ENCODE results near the gene TPH2. TPM values are rescaled to one million over a fixed set of nuclear protein-coding genes. Genes with fewer than 3 reads are reported as not detected.

Gene TPH2
- polyA plus RNA-seq, 3 donors = not detected

DNA sequence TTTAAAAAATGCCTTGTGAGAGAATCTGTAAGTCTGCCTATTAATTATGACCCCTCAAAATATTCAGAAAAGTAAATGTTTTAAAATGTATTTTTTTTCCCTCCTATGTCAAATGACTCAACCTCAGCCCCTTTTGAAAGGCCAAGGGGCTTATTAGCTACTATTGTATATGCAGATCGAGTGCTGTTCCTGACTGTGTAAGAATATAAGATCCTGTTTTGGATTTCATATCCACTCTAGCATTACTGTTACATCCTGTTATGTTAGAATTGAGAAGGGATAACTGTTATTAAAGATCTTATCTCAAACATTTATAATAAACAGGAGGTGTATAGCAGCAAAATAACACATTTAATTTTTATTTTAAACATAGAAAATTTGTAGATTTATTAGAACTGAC, 46.6 kb upstream of the TPH2 start:
- Mint-ChIP-seq H3K4me3 (no peak overlapping the region), H3K4me1 (no peaks in the 10 kb centered on the region), H3K9me3 (peaks cover 0 to 2% (median 0%) of the 10 kb centered on the region in 7 donors), H3K27me3 (ENCODE audit: low read depth in 3 of 3) (no peaks in the 10 kb centered on the region), H3K27ac (no peak overlapping the region), H3K36me3 (peaks cover 49 to 59% of the 10 kb centered on the region in 2 donors)
- H3K4me3 ChIP-seq (replicated peaks in 1 of 3; ENCODE audit: low read depth in 2 of 3, low read length in 3 of 3) = no peak overlapping the region
- H3K4me1 ChIP-seq (ENCODE audit: control insufficient read depth in 1 of 2, insufficient read depth in 2 of 2, low read length in 2 of 2) = no peaks in the 10 kb centered on the region
- H3K27me3 ChIP-seq (ENCODE audit: control insufficient read depth in 2 of 2, insufficient read depth in 2 of 2, low read length in 2 of 2) = no peaks in the 10 kb centered on the region
- H3K9me3 ChIP-seq (replicated peaks in 1 of 2; ENCODE audit: control insufficient read depth in 1 of 2, insufficient read depth in 1 of 2, low read length in 2 of 2) = no peaks in the 10 kb centered on the region
- intact Hi-C loops (cut with micrococcal nuclease) = no loop called here
- no peaks in the 10 kb centered on the region for H3K79me2 ChIP-seq (ENCODE audit: insufficient read depth, low read length)
- no peak for TF ChIP-seq CTCF (IDR thresholded peaks at IDR 0.05)
- H4K20me1 ChIP-seq (ENCODE audit: insufficient read depth, low read length) = no peaks in the 10 kb centered on the region
- peaks cover 48 to 74% of the 10 kb centered on the region in 2 donors for H3K36me3 ChIP-seq (replicated peaks in 1 of 2; ENCODE audit: control insufficient read depth in 1 of 2, insufficient read depth in 2 of 2, low read length in 2 of 2)
- DNase-seq = no peak
- H3K9ac ChIP-seq (ENCODE audit: insufficient read depth, low read length, poor library complexity, severe bottlenecking) = no peak overlapping the region
- no peak overlapping the region for H3K27ac ChIP-seq (ENCODE audit: low read depth in 1 of 2, low read length in 2 of 2)
- WGBS (ENCODE audit: insufficient coverage) = no CpG with 5 or more reads among the region's 1 CpG
- no peak overlapping the region for H3K4me2 ChIP-seq (replicated peaks; ENCODE audit: extremely low read depth, low read length, poor library complexity, severe bottlenecking)
- H2AFZ ChIP-seq (ENCODE audit: insufficient read depth, low read depth, low read length, poor library complexity, severe bottlenecking) = no peak overlapping the region

DNA sequence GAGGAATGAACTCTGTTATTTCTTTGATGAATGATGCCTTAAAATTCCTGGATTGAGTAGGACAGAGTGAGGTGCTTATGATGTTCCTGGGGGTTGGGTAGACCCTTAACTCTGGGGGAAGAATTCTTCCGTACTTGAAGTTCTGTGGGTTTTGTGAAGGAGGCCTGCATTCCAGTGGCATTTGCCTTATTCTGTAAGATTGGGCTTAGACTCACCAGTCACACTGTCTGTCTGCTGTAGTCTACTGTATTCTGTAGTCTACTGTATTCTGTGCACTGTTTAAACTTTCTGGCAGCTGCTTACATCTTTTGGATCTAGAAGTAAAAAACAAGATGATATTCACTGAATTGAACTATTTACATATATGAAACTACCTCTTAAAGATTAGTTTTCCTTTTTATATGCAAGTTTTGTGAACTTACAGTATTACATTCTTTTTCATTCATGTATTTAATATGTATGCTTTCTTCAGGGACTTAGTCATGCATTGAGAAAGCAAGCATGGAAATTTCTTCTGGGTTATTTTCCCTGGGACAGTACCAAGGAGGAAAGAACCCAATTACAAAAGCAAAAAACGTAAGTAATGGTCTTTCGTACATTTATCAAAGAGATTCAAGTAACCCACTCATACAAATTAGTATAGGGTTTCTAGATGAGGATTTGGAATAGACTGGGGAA, 42.3 kb upstream of the TPH2 start:
- intact Hi-C loops (cut with micrococcal nuclease) = no loop called here
- Histone ChIP-seq H3K27me3 (ENCODE audit: control insufficient read depth in 2 of 2, insufficient read depth in 2 of 2, low read length in 2 of 2) (no peaks in the 10 kb centered on the region), H3K9me3 (replicated peaks in 1 of 2; ENCODE audit: control insufficient read depth in 1 of 2, insufficient read depth in 1 of 2, low read length in 2 of 2) (no peaks in the 10 kb centered on the region), H3K4me2 (replicated peaks; ENCODE audit: extremely low read depth, low read length, poor library complexity, severe bottlenecking) (no peak overlapping the region), H3K9ac (ENCODE audit: insufficient read depth, low read length, poor library complexity, severe bottlenecking) (no peak overlapping the region), H3K4me1 (ENCODE audit: control insufficient read depth in 1 of 2, insufficient read depth in 2 of 2, low read length in 2 of 2) (no peaks in the 10 kb centered on the region), H3K4me3 (replicated peaks in 1 of 3; ENCODE audit: low read depth in 2 of 3, low read length in 3 of 3) (no peak overlapping the region), H2AFZ (ENCODE audit: insufficient read depth, low read depth, low read length, poor library complexity, severe bottlenecking) (no peak overlapping the region), H3K79me2 (ENCODE audit: insufficient read depth, low read length) (no peaks in the 10 kb centered on the region), H4K20me1 (ENCODE audit: insufficient read depth, low read length) (no peaks in the 10 kb centered on the region), H3K27ac (ENCODE audit: low read depth in 1 of 2, low read length in 2 of 2) (no peak overlapping the region), H3K36me3 (replicated peaks in 1 of 2; ENCODE audit: control insufficient read depth in 1 of 2, insufficient read depth in 2 of 2, low read length in 2 of 2) (peaks cover 68 to 78% of the 10 kb centered on the region in 2 donors)
- H3K4me3 Mint-ChIP-seq = no peak overlapping the region
- H3K27me3 Mint-ChIP-seq (ENCODE audit: low read depth in 3 of 3) = no peaks in the 10 kb centered on the region
- no peaks in the 10 kb centered on the region for H3K9me3 Mint-ChIP-seq
- peaks cover 48 to 56% of the 10 kb centered on the region in 2 donors for H3K36me3 Mint-ChIP-seq
- WGBS (ENCODE audit: insufficient coverage) = 83% methylated on average over 1 of the region's 3 CpGs
- H3K4me1 Mint-ChIP-seq = no peaks in the 10 kb centered on the region
- DNase-seq = no peak
- TF ChIP-seq CTCF (IDR thresholded peaks at IDR 0.05) = no peak
- no peak overlapping the region for H3K27ac Mint-ChIP-seq

All from CD14-positive monocyte (primary cell).